ENCODE measurements around the gene SULT6B1. TPM values are rescaled to one million over a fixed set of nuclear protein-coding genes. Genes with fewer than 3 reads are reported as not detected.

The SULT6B1 gene
- total RNA-seq, 2 donors from 2014 or later, result not detected

GRCh38 chr2:37156071-37156856 is 32.2 kb downstream of the SULT6B1 start:
- DNase-seq, result peak in 1 of 2 donors; percentile 14
- Mint-ChIP-seq H3K9me3 (peaks cover 0 to 2% of the 10 kb centered on the region in 2 donors), H3K36me3 (ENCODE audit: insufficient read depth in 2 of 2) (peaks cover 14 to 19% of the 10 kb centered on the region in 2 donors), H3K4me1 (ENCODE audit: low read depth) (peaks cover 32% of the 10 kb centered on the region), H3K4me3 (peak overlapping the region; percentile 96 to 97), H3K27me3 (ENCODE audit: low read depth) (no peaks in the 10 kb centered on the region), H3K27ac (peak overlapping the region; percentile 96)
- peak; percentile 22 to 31 for ATAC-seq (replicated peaks in 1 of 2)

DNA sequence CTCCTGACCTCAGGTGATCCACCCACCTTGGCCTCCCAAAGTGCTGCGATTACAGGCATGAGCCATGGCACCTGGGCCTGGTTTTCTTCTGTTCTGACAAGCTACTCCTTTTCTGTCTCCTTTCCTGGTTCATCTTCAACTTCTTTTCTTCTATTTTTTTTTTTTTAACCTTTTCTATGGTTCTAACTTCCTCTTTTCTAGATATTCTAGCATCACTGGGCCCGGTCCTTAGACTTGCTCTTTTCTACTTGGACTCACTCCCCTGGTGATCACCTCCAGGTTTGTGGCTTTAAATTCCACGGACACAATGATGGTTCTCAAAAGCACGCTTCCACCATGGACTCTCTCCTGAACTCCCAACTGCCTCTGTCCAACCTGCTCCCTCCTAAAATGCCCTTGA is 33.7 kb downstream of the SULT6B1 start:
- H3K36me3 Mint-ChIP-seq (ENCODE audit: insufficient read depth in 2 of 2), result peaks cover 14 to 19% of the 10 kb centered on the region in 2 donors
- peaks cover 0 to 2% of the 10 kb centered on the region in 2 donors for H3K9me3 Mint-ChIP-seq
- no peak for ATAC-seq (replicated peaks in 1 of 2)
- H3K27me3 Mint-ChIP-seq (ENCODE audit: low read depth), result no peaks in the 10 kb centered on the region
- H3K27ac Mint-ChIP-seq, result peak overlapping the region; percentile 96
- peaks cover 34% of the 10 kb centered on the region for H3K4me1 Mint-ChIP-seq (ENCODE audit: low read depth)
- DNase-seq, result no peak
- H3K4me3 Mint-ChIP-seq, result peak overlapping the region; percentile 7 to 97

- Mint-ChIP-seq H3K4me1 (ENCODE audit: low read depth) (peaks cover 36% of the 10 kb centered on the region), H3K9me3 (peaks cover 0 to 2% of the 10 kb centered on the region in 2 donors), H3K4me3 (no peak overlapping the region), H3K27ac (peak overlapping the region; percentile 31), H3K27me3 (ENCODE audit: low read depth) (no peaks in the 10 kb centered on the region), H3K36me3 (ENCODE audit: insufficient read depth in 2 of 2) (peaks cover 17 to 23% of the 10 kb centered on the region in 2 donors)
- ATAC-seq (replicated peaks in 1 of 2) (no peak), DNase-seq (no peak)
Observed at GRCh38 chr2:37153224-37153623, 35.2 kb downstream of the SULT6B1 start.

DNA sequence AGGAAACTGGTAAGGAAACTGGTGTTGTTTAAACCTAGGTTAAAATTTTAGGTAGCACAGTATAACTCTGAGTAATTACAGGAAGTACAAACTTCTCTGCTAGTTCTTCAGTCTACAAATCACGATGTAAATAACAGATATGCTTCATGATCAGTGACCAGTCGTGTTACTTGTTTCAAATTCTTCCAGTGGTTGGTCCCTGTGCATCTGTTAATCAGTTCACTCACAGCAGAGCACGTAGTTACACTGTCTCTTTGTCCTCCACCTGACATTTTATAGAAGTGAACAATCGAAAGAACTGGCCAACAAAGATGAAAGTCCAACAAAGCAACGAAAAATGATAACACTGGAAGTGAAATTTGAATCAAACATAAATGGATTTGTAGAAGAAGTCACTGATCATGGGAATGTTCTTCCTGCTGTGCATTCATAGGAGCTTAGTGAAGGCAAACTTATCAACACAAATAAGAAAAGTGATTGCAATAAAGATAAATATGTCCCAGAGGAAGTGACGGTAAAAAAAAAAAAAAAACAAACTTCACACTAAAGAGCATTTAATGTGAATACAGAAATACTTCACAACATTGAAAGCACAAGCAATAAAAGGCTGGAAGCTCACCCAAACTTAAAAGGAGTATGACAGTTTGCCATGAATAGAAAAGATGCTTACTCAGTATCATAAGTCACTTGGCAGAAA is 38.7 kb downstream of the SULT6B1 start:
- peak overlapping the region; percentile 24 to 82 for H3K4me3 Mint-ChIP-seq
- DNase-seq (no peak), ATAC-seq (replicated peaks in 1 of 2) (peak; percentile 29 to 91)
- peaks cover 12% of the 10 kb centered on the region for H3K4me1 Mint-ChIP-seq (ENCODE audit: low read depth)
- no peaks in the 10 kb centered on the region for H3K9me3 Mint-ChIP-seq
- H3K27ac Mint-ChIP-seq, result peak overlapping the region; percentile 62
- H3K27me3 Mint-ChIP-seq (ENCODE audit: low read depth), result no peaks in the 10 kb centered on the region
- peaks cover 12 to 19% of the 10 kb centered on the region in 2 donors for H3K36me3 Mint-ChIP-seq (ENCODE audit: insufficient read depth in 2 of 2)

- Mint-ChIP-seq H3K27me3 (ENCODE audit: low read depth) (no peaks in the 10 kb centered on the region), H3K27ac (no peak overlapping the region), H3K9me3 (no peaks in the 10 kb centered on the region), H3K4me1 (ENCODE audit: low read depth) (peaks cover 10% of the 10 kb centered on the region), H3K4me3 (no peak overlapping the region), H3K36me3 (ENCODE audit: insufficient read depth in 2 of 2) (peaks cover 10 to 12% of the 10 kb centered on the region in 2 donors)
- ATAC-seq (replicated peaks in 1 of 2) (no peak), DNase-seq (no peak)
Observed at GRCh38 chr2:37148325-37148724, 40.1 kb downstream of the SULT6B1 start.

- ATAC-seq (replicated peaks in 1 of 2), result no peak
- peaks cover 6% of the 10 kb centered on the region for H3K4me1 Mint-ChIP-seq (ENCODE audit: low read depth)
Observed at GRCh38 chr2:37146062-37146461, 42.4 kb downstream of the SULT6B1 start.

GRCh38 chr2:37143974-37144373 is 44.5 kb downstream of the SULT6B1 start:
- Mint-ChIP-seq H3K4me1 (ENCODE audit: low read depth) (no peaks in the 10 kb centered on the region), H3K9me3 (no peaks in the 10 kb centered on the region), H3K36me3 (ENCODE audit: insufficient read depth in 2 of 2) (peaks cover 6 to 13% of the 10 kb centered on the region in 2 donors), H3K27me3 (ENCODE audit: low read depth) (no peaks in the 10 kb centered on the region), H3K27ac (no peak overlapping the region), H3K4me3 (no peak overlapping the region)
- no peak for DNase-seq
- no peak for ATAC-seq (replicated peaks in 1 of 2)

More at GRCh38 chr2:37146062-37146461, 42.4 kb downstream of the SULT6B1 start:
- H3K27me3 Mint-ChIP-seq (ENCODE audit: low read depth), result no peaks in the 10 kb centered on the region
- DNase-seq, result no peak
- no peak overlapping the region for H3K4me3 Mint-ChIP-seq
- H3K9me3 Mint-ChIP-seq, result no peaks in the 10 kb centered on the region
- no peak overlapping the region for H3K27ac Mint-ChIP-seq
- peaks cover 6 to 10% of the 10 kb centered on the region in 2 donors for H3K36me3 Mint-ChIP-seq (ENCODE audit: insufficient read depth in 2 of 2)

DNA sequence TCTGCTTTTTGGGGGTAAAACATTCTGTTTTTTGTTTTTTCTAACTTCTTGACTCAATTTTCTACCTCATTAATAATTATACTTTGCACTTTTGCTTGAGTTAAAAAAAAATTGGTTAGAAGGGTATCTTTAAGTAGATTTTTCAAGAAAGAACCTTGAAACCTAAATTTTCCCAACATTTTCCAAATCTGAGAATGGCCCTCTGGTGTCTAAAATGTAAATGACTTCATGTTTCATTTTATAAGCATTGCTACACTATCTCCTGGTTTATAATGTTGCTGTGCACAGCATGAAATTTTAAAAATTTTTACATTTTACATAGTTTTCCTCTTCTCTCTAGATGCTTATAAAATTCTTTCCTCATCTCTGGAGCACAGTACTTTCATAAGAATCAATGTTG is 45.9 kb downstream of the SULT6B1 start:
- no peaks in the 10 kb centered on the region for H3K9me3 Mint-ChIP-seq
- DNase-seq (no peak), ATAC-seq (replicated peaks in 1 of 2) (no peak)
- peaks cover 5 to 7% of the 10 kb centered on the region in 2 donors for H3K36me3 Mint-ChIP-seq (ENCODE audit: insufficient read depth in 2 of 2)
- H3K4me1 Mint-ChIP-seq (ENCODE audit: low read depth), result no peaks in the 10 kb centered on the region
- H3K27ac Mint-ChIP-seq, result no peak overlapping the region
- no peaks in the 10 kb centered on the region for H3K27me3 Mint-ChIP-seq (ENCODE audit: low read depth)
- no peak overlapping the region for H3K4me3 Mint-ChIP-seq

DNA sequence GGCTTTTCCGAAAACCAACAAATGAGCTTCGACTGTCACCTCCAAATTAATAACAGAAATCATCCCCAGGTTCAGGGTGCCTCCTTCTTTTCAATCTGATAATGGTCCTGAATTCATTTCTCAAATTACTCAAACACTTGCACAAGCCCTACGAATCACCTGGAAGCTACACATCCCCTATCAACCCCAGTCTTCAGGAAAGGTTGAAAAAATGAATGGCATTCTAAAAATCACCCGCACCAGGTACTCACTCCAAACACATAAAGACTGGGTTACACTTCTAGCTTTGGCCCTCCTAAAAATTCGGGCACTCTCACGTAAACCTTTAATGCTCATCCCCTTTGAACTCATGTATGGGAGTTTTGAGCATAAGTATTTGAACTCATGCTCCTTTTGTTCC is 55.6 kb downstream of the SULT6B1 start:
- ATAC-seq (replicated peaks in 1 of 2), result no peak
- H3K27me3 Mint-ChIP-seq (ENCODE audit: low read depth), result no peaks in the 10 kb centered on the region
- H3K4me3 Mint-ChIP-seq, result no peak overlapping the region
- H3K4me1 Mint-ChIP-seq (ENCODE audit: low read depth), result no peaks in the 10 kb centered on the region
- peaks cover 20 to 38% of the 10 kb centered on the region in 2 donors for H3K36me3 Mint-ChIP-seq (ENCODE audit: insufficient read depth in 2 of 2)
- no peak overlapping the region for H3K27ac Mint-ChIP-seq
- H3K9me3 Mint-ChIP-seq, result peaks cover 0 to 3% of the 10 kb centered on the region in 2 donors
- no peak for DNase-seq

DNA sequence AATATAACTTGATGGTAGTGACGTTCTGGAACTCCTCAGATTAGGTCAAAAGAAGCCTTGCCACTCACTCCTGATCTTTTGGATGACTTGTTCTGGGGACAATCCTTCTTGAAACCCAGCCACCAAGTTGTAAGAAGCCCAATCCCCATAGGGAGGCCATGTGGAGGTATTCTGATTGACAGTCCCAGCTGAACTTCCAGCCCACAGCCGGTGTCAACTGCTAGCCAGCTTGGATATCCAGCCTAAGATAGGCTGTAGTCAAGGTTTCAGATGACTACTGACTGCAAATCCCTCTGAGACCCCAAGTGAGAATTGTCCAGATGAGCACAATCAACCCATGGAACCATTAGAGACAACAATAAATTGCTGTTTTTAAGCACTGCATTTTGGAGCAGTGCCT is 63.1 kb downstream of the SULT6B1 start:
- DNase-seq, result no peak
- H3K36me3 Mint-ChIP-seq (ENCODE audit: insufficient read depth in 2 of 2), result peaks cover 9 to 18% of the 10 kb centered on the region in 2 donors
- ATAC-seq (replicated peaks in 1 of 2), result no peak
- no peak overlapping the region for H3K4me3 Mint-ChIP-seq
- peaks cover 0 to 3% of the 10 kb centered on the region in 2 donors for H3K9me3 Mint-ChIP-seq
- H3K27ac Mint-ChIP-seq, result peak overlapping the region; percentile 27
- no peaks in the 10 kb centered on the region for H3K27me3 Mint-ChIP-seq (ENCODE audit: low read depth)
- no peaks in the 10 kb centered on the region for H3K4me1 Mint-ChIP-seq (ENCODE audit: low read depth)

GRCh38 chr2:37119157-37119556 is 69.3 kb downstream of the SULT6B1 start:
- DNase-seq (no peak), ATAC-seq (replicated peaks in 1 of 2) (no peak)
- Mint-ChIP-seq H3K36me3 (ENCODE audit: insufficient read depth in 2 of 2) (peaks cover 0 to 4% of the 10 kb centered on the region in 2 donors), H3K27ac (no peak overlapping the region), H3K27me3 (ENCODE audit: low read depth) (no peaks in the 10 kb centered on the region), H3K9me3 (no peaks in the 10 kb centered on the region), H3K4me1 (ENCODE audit: low read depth) (no peaks in the 10 kb centered on the region), H3K4me3 (no peak overlapping the region)
